Activated CD4-positive, alpha-beta T cell treated with anti-CD3 and anti-CD28 coated beads, Interleukin-2, amount 50 U/mL, for 16 hours (primary cell): ENCODE measurements around the gene MRPS5.
"Not testable (repeated sequence)": the region's sequence is repeated elsewhere in the genome, so short reads cannot be mapped to it uniquely, and the experiment has no call there.

Experiments
- DNase-seq: peaks from one replicate; pipeline ENCODE4 v3.0.0-alpha.2; 2020

MRPS5 gene

GRCh38 chr2:95121407-95122196, at the start of gene MRPS5:
TSS of gene MRPS5 (minus strand) at chr2:95121808. CDS start at chr2:95121791, 17 bp downstream.
- DNase-seq, result peak; percentile 86

GRCh38 chr2:95166065-95166763, 44.6 kb upstream of the MRPS5 start:
- DNase-seq, result no peak

- DNase-seq, result peak; percentile 98
These were observed 43.9 kb upstream of the MRPS5 start, which contains the start of gene ZNF2 for GRCh38 chr2:95165371-95166064. TSS of gene ZNF2 (plus strand) at chr2:95165809. CDS start at chr2:95176227, 10,418 bp downstream.

DNA sequence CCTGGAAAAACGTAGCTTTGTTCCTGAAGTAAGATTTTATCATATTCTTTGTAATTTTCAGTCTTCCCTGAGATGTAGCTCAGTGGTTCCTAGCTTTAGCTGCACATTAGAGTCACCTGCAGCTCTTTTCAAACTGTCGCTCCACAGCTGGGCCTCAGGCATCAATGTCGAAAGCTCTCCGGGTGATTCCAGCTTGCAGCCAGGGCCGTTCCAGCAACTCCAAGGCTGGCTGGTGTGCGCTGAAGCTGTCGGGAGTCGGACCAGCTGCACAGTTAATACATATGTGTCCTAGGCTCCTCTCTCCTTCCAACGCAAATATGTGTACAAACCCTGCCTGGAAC, 43.4 kb upstream of the MRPS5 start:
- no peak for DNase-seq

- peak; percentile 65 for DNase-seq
These were observed 38.3 kb upstream of the MRPS5 start, which contains the start of gene ZNF514 for GRCh38 chr2:95159690-95160449. TSS of gene ZNF514 (minus strand) at chr2:95159848. CDS start at chr2:95153253, 6,595 bp downstream.

GRCh38 chr2:95158891-95159619, 37.4 kb upstream of the MRPS5 start:
- DNase-seq, result peak; percentile 12

GRCh38 chr2:95158441-95158840, 36.8 kb upstream of the MRPS5 start:
- no peak for DNase-seq

GRCh38 chr2:95149397-95149984, 27.9 kb upstream of the MRPS5 start:
- no peak for DNase-seq

DNA sequence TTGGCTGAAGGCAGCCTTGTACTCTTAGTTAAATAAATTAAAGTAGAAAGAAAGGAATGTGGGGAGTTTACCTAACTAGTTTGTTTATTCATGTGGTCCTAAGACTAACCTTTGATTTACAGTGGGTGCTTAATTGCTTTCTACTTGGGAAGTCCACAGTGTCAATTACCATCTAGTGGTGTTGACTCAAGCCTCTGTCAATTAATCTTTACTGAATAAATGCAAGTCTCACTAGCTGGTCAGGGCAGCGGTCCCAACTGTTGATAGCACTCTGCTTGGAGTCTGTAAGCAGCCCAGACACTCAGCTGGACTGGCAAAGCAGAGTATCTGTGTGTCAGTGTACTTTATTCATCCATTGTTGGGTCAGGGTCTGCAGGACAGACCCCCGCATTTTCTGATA, 22.2 kb upstream of the MRPS5 start:
- DNase-seq, result no peak

DNA sequence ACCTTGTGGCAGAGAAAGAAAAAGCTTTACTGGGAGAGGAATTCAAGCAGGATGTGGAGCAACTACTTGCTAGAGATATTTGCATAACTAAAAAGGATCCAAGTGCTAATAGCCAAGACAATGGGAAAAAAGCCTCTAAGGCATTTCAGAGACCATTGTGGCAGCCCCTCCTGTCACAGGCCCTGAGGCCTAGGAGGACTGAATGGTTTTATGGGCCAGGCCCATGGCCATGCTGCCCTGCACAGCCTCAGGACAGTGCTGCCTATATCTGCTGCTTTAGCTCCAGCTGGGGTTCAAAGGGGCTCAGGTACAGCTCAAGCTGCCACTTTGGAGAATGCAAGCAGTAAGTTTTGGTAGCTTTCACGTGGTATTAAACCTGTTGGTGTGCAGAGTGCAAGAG, 17.1 kb upstream of the MRPS5 start:
- DNase-seq, result no peak

DNA sequence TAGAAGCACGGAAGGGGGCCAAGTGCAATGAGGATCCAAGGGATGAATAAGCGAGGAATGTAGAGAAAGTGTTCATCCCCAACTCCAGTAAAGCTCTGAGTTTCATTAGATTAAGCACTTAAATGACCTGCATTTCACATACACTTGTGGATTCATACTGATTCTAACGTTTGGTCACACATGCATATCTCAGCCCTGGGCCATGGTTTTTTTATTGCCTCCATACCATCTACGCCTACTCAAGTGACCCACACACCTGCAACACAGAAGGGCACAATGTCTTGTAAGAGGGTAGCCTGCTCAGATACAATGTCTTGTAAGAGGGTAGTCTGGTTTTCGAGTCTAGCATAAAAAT, 566 bp upstream of the MRPS5 start:
- DNase-seq, result no peak

DNA sequence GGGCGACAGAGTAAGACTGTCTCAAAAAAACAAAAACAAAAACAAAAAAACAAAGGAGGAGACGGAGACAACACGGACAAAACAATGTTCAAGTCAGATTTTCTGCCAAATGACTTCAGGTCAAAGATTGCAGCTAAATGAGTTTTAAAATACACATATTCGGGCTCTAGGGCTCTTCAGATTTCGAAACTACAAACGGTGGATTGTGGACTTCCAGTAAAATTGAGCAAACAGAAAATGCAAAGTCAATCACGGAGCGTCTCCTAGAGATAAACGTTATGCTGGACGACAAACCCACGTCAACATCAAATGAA, 558 bp downstream of the MRPS5 start:
- DNase-seq, result no peak

GRCh38 chr2:95115418-95115817, 6.2 kb downstream of the MRPS5 start:
- peak; percentile 67 for DNase-seq

DNA sequence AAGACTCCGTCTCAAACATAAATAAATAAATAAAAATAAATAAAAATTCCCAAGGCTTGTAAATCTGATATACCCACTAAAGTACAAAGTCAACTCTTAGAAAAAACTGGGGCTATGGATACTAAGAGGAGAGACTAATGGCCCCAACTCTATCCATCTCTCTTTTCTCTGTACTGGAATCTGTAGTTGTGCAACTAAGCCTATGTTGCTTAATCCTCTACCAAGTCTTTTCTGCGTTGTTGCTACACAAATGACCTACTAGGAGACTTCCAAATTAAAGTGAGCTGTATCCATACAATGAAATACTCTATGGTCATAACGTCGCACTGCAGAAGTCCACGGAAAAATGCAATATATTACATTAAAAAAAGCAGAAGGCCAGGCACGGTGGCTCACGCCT, 8.1 kb downstream of the MRPS5 start:
- DNase-seq, result no peak

- no peak for DNase-seq
These were observed 11.2 kb downstream of the MRPS5 start for GRCh38 chr2:95110395-95110794.

- no peak for DNase-seq
These were observed 12.3 kb downstream of the MRPS5 start for GRCh38 chr2:95109260-95109659.

DNA sequence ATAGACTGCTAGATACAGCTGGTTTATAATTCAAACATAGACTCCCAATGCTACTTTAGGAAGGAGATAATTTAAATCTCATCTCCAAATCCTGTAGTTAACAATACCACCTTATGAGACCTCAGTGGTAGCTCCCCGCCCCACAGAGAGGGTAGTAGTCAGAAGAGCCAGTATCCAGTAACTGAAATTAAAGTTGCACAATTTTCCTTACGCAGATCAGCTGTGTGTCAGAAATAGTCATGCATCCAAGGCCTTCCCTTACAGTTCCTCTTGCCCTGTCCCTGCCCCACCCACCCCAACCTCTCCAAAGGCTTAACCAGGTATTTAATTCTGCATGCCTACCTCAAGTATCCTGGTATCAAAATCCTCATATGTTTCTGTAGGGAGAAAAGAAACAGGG, 15.5 kb downstream of the MRPS5 start:
- no peak for DNase-seq

- no peak for DNase-seq
These were observed 17.0 kb downstream of the MRPS5 start for GRCh38 chr2:95104606-95105005.

DNA sequence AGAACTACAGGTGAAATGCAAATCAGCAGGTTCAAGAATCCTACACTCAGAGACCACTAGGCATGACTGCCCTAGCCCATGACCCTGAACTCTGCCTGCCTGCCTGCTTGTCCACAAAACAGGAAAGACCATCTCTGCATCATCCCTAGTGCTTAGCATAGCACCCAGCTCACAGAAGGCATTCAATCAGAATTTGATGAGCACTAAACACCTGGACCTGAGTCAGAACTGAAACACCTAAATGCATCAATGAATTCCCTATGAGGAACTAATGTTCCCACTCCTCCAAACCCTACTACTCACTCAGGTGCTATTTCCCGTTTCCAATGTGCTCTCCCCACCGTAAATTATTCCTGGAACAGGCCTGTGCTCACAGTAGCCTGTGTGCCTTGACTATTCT, 21.7 kb downstream of the MRPS5 start:
- DNase-seq, result no peak

DNA sequence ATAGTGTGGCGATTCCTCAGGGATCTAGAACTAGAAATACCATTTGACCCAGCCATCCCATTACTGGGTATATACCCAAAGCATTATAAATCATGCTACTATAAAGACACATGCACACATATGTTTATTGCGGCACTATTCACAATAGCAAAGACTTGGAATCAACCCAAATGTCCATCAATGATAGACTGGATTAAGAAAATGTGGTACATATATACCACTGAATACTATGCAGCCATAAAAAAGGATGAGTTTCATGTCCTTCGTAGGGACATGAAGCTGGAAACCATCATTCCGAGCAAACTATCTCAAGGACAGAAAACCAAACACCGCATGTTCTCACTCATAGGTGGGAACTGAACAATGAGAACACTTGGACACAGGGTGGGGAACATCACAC, 23.3 kb downstream of the MRPS5 start:
- DNase-seq, result not testable (repeated sequence)

GRCh38 chr2:95091885-95092555, 29.6 kb downstream of the MRPS5 start:
- no peak for DNase-seq

GRCh38 chr2:95087379-95087778, 34.2 kb downstream of the MRPS5 start:
- DNase-seq, result no peak
